Measurements from ENCODE around the gene CTNNA3. TPM values are rescaled to one million over a fixed set of nuclear protein-coding genes. Genes with fewer than 3 reads are reported as not detected.

The CTNNA3 gene
- total RNA-seq, 1 experiment from 2014 or later = not detected

GRCh38 chr10:66832781-66833422, 863.1 kb downstream of the CTNNA3 start:
- DNase-seq (ENCODE audit: low read depth) = no peak

GRCh38 chr10:66828957-66829356, 867.0 kb downstream of the CTNNA3 start:
- no peak for DNase-seq (ENCODE audit: low read depth)

GRCh38 chr10:66827353-66827752, 868.6 kb downstream of the CTNNA3 start:
- peak; percentile 87 for DNase-seq (ENCODE audit: low read depth)

- no peak for DNase-seq (ENCODE audit: low read depth)
These were observed 872.7 kb downstream of the CTNNA3 start for GRCh38 chr10:66823301-66823700.

- no peak for DNase-seq (ENCODE audit: low read depth)
These were observed 873.2 kb downstream of the CTNNA3 start for GRCh38 chr10:66822801-66823200.

GRCh38 chr10:66819691-66820090, 876.3 kb downstream of the CTNNA3 start:
- no peak for DNase-seq (ENCODE audit: low read depth)

- DNase-seq (ENCODE audit: low read depth) = no peak
These were observed 882.9 kb downstream of the CTNNA3 start for GRCh38 chr10:66813122-66813521.

- no peak for DNase-seq (ENCODE audit: low read depth)
These were observed 884.8 kb downstream of the CTNNA3 start for GRCh38 chr10:66811211-66811610.

GRCh38 chr10:66809402-66809801, 886.6 kb downstream of the CTNNA3 start:
- no peak for DNase-seq (ENCODE audit: low read depth)

GRCh38 chr10:66805612-66806011, 890.4 kb downstream of the CTNNA3 start:
- no peak for DNase-seq (ENCODE audit: low read depth)

- DNase-seq (ENCODE audit: low read depth) = no peak
These were observed 891.0 kb downstream of the CTNNA3 start for GRCh38 chr10:66804962-66805361.

- DNase-seq (ENCODE audit: low read depth) = no peak
These were observed 892.8 kb downstream of the CTNNA3 start for GRCh38 chr10:66803174-66803573.

GRCh38 chr10:66799474-66799873, 896.5 kb downstream of the CTNNA3 start:
- peak; percentile 20 for DNase-seq (ENCODE audit: low read depth)

- no peak for DNase-seq (ENCODE audit: low read depth)
These were observed 900.1 kb downstream of the CTNNA3 start for GRCh38 chr10:66795866-66796265.

- DNase-seq (ENCODE audit: low read depth) = no peak
These were observed 903.6 kb downstream of the CTNNA3 start for GRCh38 chr10:66792441-66792840.

- DNase-seq (ENCODE audit: low read depth) = no peak
These were observed 907.6 kb downstream of the CTNNA3 start for GRCh38 chr10:66788178-66788987.

- DNase-seq (ENCODE audit: low read depth) = no peak
These were observed 909.3 kb downstream of the CTNNA3 start for GRCh38 chr10:66786709-66787108.

- no peak for DNase-seq (ENCODE audit: low read depth)
These were observed 911.2 kb downstream of the CTNNA3 start for GRCh38 chr10:66784770-66785169.

GRCh38 chr10:66783316-66783715, 912.7 kb downstream of the CTNNA3 start:
- DNase-seq (ENCODE audit: low read depth) = peak; percentile 37

- DNase-seq (ENCODE audit: low read depth) = peak; percentile 42
These were observed 913.2 kb downstream of the CTNNA3 start for GRCh38 chr10:66782776-66783175.

- DNase-seq (ENCODE audit: low read depth) = no peak
These were observed 913.9 kb downstream of the CTNNA3 start for GRCh38 chr10:66782144-66782543.

- DNase-seq (ENCODE audit: low read depth) = no peak
These were observed 915.2 kb downstream of the CTNNA3 start for GRCh38 chr10:66780796-66781195.

GRCh38 chr10:66778351-66778750, 917.6 kb downstream of the CTNNA3 start:
- DNase-seq (ENCODE audit: low read depth) = no peak
